Measurements from ENCODE around the gene NR2F1-AS1. TPM values are rescaled to one million over a fixed set of nuclear protein-coding genes. Genes with fewer than 3 reads are reported as not detected.

The NR2F1-AS1 gene
- total RNA-seq, 4 donors from 2014 or later, result 6.0 to 48.1 (median 14.4) TPM

- TF ChIP-seq EP300 (IDR thresholded peaks at IDR 0.05), result no peak
- TF ChIP-seq POLR2AphosphoS5 (IDR thresholded peaks at IDR 0.05), result no peak
- TF ChIP-seq POLR2A (IDR thresholded peaks at IDR 0.05), result no peak
- TF ChIP-seq CTCF (IDR thresholded peaks at IDR 0.05), result no peak
- Histone ChIP-seq H3K27me3 (no peaks in the 10 kb centered on the region), H3K4me1 (no peaks in the 10 kb centered on the region), H3K27ac (no peak overlapping the region), H3K9me3 (peaks cover 0 to 13% (median 0%) of the 10 kb centered on the region in 3 donors), H3K4me3 (no peak overlapping the region), H3K36me3 (no peaks in the 10 kb centered on the region)
- 81 to 100% methylated on average over 2 of the region's 2 CpGs for WGBS, 2 donors (ENCODE audit: low coverage in 1 of 2)
- ATAC-seq, result no peak
Measured at GRCh38 chr5:93438124-93438523, 142.9 kb downstream of the NR2F1-AS1 start.

GRCh38 chr5:93436083-93436482 lies 144.9 kb downstream of the NR2F1-AS1 start:
- Histone ChIP-seq H3K27me3 (no peaks in the 10 kb centered on the region), H3K36me3 (no peaks in the 10 kb centered on the region), H3K9me3 (no peaks in the 10 kb centered on the region), H3K27ac (no peak overlapping the region), H3K4me3 (no peak overlapping the region), H3K4me1 (no peaks in the 10 kb centered on the region)
- no peak for ATAC-seq
- TF ChIP-seq POLR2AphosphoS5 (IDR thresholded peaks at IDR 0.05) (no peak), EP300 (IDR thresholded peaks at IDR 0.05) (no peak), CTCF (IDR thresholded peaks at IDR 0.05) (no peak), POLR2A (IDR thresholded peaks at IDR 0.05) (no peak)

GRCh38 chr5:93433422-93433821 lies 147.6 kb downstream of the NR2F1-AS1 start:
- Histone ChIP-seq H3K4me3 (no peak overlapping the region), H3K9me3 (no peaks in the 10 kb centered on the region), H3K36me3 (no peaks in the 10 kb centered on the region), H3K4me1 (no peaks in the 10 kb centered on the region), H3K27ac (no peak overlapping the region), H3K27me3 (no peaks in the 10 kb centered on the region)
- 91 to 100% methylated on average over 1 of the region's 1 CpG for WGBS, 2 donors (ENCODE audit: low coverage in 1 of 2)
- no peak for ATAC-seq
- no peak for TF ChIP-seq POLR2A (IDR thresholded peaks at IDR 0.05)

GRCh38 chr5:93431250-93431649 lies 149.8 kb downstream of the NR2F1-AS1 start:
- Histone ChIP-seq H3K4me3 (no peak overlapping the region), H3K4me1 (peaks cover 0 to 6% (median 0%) of the 10 kb centered on the region in 3 donors), H3K27me3 (no peaks in the 10 kb centered on the region), H3K27ac (no peak overlapping the region), H3K9me3 (no peaks in the 10 kb centered on the region), H3K36me3 (no peaks in the 10 kb centered on the region)
- WGBS, 2 donors (ENCODE audit: low coverage in 1 of 2), result 40 to 54% methylated on average over 1 of the region's 1 CpG
- no peak for TF ChIP-seq POLR2AphosphoS5 (IDR thresholded peaks at IDR 0.05)
- no peak for ATAC-seq

- no peaks in the 10 kb centered on the region for H3K9me3 ChIP-seq
- no peak for TF ChIP-seq POLR2A (IDR thresholded peaks at IDR 0.05)
- no peak for TF ChIP-seq POLR2AphosphoS5 (IDR thresholded peaks at IDR 0.05)
- H3K4me1 ChIP-seq, result peaks cover 0 to 9% (median 0%) of the 10 kb centered on the region in 3 donors
- 82 to 94% methylated on average over 2 of the region's 2 CpGs for WGBS, 2 donors (ENCODE audit: low coverage in 1 of 2)
- no peak for ATAC-seq
- H3K4me3 ChIP-seq, result no peak overlapping the region
- no peak overlapping the region for H3K27ac ChIP-seq
- H3K36me3 ChIP-seq, result no peaks in the 10 kb centered on the region
- no peaks in the 10 kb centered on the region for H3K27me3 ChIP-seq
Measured at GRCh38 chr5:93430673-93431199, 150.3 kb downstream of the NR2F1-AS1 start.

- TF ChIP-seq CTCF (IDR thresholded peaks at IDR 0.05) (no peak), POLR2A (IDR thresholded peaks at IDR 0.05) (no peak), EP300 (IDR thresholded peaks at IDR 0.05) (no peak), POLR2AphosphoS5 (IDR thresholded peaks at IDR 0.05) (no peak)
- H3K9me3 ChIP-seq, result no peaks in the 10 kb centered on the region
- H3K4me3 ChIP-seq, result no peak overlapping the region
- H3K4me1 ChIP-seq, result peaks cover 0 to 9% (median 0%) of the 10 kb centered on the region in 3 donors
- no peak for ATAC-seq
- no peaks in the 10 kb centered on the region for H3K36me3 ChIP-seq
- H3K27me3 ChIP-seq, result no peaks in the 10 kb centered on the region
- no peak overlapping the region for H3K27ac ChIP-seq
- WGBS, 2 donors (ENCODE audit: low coverage in 1 of 2), result 69 to 78% methylated on average over 6 to 8 of the region's 8 CpGs
Measured at GRCh38 chr5:93430118-93430517, 150.9 kb downstream of the NR2F1-AS1 start.
